Measurements from ENCODE around the gene DNAH3.
A peak's percentile ranks its signal among the peaks of the same experiment; 100 is the strongest.
"Not testable (repeated sequence)": the region's sequence is repeated elsewhere in the genome, so short reads cannot be mapped to it uniquely, and the experiment has no call there.

Gene DNAH3

DNA sequence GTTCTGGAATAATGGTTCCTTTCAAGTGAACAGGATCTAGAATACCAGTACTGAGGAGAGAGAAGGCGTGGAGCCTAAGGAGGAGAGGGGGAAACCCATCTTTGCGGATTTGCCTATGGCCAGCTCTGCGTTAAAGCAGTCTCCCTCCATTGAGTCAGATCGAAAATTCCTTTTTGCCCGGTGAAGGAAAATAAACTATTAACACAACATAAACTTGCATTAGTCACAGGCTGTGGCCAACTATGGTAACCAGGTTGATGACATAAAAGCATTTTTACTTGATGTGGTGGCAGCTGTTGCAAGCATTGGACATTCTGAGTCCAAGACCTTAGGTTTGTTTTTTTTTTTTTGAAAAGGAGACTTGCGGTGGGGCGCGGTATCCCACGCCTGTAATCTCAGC is 16.7 kb upstream of the DNAH3 start:
- DNase-seq: peak; percentile 68

DNA sequence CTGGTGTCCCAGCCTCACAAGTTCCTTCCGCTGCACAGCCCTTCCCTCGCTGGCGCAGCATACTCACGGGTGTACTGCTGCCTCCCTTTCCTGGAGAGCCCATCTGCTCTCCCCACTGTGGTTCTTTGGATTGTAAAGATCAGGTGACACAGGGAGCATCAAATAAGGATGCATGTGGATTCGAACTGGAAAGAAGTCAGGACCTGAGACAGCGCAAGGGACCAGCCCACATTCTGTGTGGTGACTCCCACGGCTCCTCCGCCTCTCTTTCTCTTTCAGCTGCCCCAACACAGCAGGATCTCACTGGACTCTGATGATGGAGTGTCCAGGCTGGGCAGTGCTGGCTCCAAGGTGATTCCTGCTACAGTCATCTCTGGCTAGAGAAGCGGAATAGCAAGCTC is 15.9 kb upstream of the DNAH3 start:
- DNase-seq: no peak

DNA sequence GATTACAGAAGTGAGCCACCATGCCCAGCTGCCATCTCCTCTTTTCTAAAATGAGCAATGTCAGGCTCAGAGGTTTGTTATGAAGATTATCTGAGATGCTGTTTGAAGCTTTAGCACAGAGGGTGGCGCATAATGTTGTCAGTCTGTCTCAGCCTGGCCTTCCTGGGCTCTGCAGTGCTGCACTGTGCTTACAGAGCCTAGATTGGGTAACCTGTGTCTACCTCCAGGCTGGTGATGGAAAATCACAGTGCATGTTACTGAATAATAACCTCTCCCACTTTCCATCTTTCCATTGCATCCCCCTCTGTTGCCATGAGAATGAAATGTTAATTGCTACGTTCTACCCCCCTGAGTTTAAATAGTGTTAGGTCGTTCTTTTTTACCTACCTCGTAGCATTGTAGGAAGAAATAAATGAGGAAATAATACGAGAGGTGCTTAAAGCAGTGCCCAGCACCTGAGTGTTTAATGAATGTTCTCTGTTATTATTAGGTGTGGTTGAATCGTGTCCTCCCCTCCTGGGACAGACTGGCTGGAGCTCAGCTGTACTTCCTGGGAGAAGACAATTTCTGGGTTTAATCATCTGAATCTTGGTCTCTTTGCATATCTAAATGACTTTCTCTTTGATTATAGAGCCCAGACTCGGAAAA is 14.0 kb upstream of the DNAH3 start:
- no peak for DNase-seq

DNA sequence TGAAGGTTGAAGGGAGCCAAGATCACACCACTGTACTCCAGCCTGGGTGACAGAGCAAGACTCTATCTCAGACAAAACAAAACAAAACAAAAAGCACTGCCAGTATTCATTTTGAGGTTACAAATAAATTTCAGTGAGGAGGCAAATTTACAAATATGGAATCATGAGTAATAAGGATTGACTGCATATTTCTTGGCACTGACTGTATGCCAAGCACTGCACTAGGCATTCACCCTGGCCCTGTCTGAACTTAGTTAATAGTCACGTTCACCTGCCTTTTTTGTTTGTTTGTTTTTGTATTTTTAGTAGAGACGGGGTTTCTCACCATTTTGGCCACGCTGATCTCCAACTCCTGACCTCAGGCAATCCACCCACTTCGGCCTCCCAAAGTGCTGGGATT is 12.9 kb upstream of the DNAH3 start:
- no peak for DNase-seq

DNA sequence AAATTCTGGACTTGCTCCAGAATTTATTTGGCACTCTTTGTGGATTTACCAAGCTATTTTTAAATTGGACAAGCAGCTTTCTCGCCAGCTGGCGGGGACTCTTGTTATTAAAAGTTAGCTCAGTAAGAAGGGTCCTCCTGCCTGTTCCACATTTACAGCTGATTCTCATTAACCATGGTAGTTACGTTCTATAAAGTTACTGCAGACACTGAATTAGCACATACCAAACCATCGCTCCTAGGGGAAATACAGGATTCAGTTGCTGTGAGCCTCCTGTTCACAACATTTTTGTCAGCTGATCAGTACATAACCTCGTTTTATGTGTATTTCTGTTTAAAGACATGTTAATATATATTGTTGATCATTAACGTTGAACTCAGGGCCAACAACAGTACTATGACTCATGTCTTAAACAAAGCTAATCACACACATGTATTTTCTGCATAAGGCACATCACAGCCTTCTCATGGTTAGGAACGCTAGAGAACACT is 12.1 kb upstream of the DNAH3 start:
- peak; percentile 64 for DNase-seq

DNA sequence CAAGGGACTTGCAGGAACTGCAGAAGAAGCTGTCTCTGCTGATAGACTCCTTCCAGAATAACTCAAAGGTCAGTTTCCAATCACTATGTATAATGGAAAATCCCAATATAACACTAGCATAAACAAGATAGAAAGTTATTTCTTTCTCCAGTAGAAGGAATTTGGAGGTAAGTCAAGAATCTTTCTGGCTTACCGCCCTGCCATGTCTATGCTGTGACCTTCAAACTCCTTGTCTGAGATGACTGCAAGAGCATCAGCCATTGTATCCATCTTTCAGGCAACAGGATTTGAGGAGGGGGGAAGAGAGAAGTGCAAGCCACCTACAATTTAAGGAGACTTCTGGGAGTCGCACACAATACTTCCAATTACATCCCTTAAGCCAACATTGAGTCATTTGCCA is 10.6 kb upstream of the DNAH3 start:
- no peak for DNase-seq

DNA sequence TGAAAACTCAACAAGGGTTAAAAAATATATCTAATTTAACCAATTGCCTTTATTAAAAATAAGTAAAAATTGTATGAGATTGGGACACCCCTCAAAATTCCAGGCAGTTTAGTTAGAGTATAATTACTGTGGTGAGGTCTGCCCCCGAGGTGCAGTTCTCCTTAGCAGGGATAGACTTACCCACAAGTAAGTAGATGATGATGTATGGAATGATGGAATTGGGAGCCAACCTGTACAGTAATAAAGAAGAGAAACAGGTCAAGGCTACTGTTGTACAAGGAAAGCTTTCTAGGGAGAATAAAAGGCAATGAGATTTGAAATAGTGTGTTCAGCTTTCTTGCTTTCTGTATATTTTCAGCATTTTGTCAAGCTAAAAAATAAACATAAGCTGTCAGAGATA is 9.6 kb upstream of the DNAH3 start:
- DNase-seq: no peak

DNA sequence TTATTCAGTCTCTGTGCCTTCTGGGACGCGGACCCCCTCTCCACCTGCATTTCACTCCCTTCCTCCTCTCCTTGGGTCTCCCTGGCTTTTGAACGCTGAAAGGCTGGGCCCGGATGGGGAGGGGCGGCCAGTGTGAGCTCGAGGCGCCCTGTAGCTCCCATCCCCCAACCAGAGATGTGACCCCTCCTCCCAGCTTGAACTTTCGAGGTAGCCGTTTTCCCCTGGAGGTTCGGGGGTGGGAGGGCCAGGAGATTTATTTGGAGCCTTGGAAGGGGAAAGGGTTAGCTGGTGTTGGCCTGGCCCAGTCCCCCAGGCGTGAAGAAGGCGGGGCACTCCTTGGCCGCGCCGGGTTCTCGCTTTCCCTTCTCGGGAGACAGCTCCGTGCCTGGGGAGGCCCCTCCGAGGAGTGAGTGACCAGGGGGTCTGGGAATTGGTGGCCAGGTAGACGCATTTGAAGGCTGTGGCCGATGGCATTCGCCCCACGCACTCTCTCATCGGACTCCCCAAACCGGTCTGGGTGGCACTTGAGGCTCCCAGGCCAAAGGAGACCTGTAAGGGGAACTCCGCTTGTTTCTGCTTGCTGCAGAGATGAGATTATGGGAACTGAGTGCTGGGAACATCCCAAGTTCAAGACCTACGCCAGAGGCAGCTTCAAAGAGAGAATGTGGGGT is 8.8 kb upstream of the DNAH3 start:
- DNase-seq: no peak

DNA sequence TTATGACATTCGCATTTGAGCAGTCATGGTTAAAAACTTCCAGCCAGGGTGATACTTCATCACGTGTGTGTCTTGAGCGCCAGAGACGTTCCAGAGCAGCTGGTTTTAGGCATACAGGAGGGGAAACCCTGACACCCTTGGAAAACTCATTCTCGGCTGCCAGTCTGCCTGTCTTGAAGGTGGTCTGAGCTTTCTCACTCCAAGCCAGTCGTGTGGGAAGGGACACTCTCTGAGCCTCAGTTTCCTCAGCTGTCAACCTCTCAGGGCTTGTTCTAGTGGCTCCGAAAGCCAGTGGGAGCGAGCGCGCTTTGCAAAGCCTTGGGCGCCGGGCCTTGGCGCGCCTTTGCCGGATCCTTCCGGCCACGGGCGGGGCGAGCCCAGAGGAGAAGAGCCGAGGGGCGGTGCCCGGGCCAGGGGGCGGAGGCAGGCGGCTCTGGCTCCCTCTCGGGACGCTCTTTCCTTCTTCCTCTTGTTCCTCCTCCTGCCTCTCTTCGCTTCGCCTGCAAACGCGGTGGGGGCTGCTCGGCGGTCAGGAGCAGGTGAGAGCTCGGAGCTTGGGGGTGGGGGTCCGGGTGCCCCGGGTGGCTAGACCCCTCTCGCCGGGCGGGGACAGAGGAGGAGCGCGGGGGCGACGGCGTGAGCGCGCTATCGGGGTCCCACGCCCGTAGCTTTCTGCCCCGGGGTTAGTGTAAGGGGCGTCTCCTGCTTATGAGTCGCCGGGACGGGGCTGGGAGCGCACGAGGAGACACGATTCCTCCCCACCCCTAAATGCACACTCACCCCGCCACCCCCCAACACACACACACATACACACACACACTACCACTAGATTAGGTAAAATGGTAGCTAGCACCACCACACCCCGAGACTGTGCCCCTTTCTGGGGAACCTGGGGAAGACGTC is 7.8 kb upstream of the DNAH3 start, which contains the start of gene LDAF1:
Gene LDAF1 (plus strand): TSS at position 467 of the 903 bp plus-strand sequence. CDS start 2,509 bp downstream, outside the sequence.
- peak; percentile 77 for DNase-seq

DNA sequence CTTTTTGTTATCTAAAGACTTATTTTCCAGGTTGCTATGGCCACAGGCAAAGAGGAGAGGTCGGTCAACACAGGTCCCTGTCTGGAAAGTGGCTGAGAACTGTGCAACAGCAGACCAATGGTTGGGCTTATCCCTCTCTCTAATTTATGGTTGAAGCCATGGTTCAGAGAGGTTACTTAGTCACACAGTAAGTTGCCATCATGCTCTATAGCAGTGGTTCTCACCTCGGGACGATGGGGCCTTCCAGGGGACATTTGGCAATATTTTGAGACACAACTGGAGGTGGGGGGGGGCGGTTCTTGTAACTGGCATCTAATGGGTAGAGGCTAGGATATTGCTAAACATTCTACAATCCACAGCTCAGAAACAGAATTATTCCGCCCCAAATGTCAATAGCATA is 7.0 kb upstream of the DNAH3 start:
- no peak for DNase-seq

DNA sequence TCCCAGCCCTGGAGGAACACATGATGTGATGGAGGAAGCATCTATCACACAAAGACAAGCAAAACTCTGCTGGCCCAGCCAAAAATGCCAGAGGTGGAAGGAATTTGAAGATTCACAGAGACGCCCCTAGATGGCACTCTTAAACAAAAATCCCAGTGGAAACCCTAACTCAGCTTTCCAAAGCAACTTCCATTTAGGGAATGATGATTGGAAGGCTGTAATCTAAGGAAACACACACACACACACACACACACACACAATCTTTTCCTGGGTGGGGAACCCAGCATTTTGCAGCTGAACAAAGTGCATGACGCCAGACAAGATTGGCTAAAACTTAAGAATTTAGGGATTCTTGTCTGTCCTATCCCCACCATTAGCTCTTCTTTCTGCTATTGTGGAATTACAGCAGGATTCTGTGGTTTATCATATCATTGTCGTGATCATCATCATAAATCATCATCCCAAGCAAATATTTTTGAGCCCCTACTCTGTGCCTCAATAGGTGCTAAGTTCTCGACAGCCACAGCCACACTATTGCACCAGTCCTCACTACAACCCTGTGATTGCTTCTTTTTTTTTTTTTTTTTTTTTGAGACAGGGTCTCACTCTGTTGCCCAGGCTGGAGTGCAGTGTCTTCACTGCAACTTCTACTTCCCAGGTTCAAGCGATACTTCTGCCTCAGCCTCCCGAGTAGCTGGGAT is 6.3 kb upstream of the DNAH3 start:
- peak; percentile 88 for DNase-seq

DNA sequence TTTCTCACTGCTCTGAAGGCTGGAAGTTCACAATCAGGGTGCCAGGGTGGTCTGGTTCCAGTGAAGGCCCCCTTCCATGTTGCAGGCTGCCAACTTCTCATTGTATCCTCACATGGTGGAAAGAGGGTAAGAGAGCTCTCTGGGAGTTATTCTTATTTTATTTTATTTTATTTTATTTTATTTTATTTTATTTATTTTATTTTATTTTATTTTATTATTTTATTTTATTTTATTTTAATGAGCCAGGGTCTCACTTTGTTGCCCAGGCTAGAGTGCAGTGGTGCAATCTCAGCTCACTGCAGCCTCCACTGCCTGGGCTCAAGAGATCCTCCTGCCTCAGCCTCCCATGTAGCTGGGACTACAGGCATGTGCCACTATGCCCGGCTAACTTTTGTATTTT is 5.4 kb upstream of the DNAH3 start:
- DNase-seq: not testable (repeated sequence)

DNA sequence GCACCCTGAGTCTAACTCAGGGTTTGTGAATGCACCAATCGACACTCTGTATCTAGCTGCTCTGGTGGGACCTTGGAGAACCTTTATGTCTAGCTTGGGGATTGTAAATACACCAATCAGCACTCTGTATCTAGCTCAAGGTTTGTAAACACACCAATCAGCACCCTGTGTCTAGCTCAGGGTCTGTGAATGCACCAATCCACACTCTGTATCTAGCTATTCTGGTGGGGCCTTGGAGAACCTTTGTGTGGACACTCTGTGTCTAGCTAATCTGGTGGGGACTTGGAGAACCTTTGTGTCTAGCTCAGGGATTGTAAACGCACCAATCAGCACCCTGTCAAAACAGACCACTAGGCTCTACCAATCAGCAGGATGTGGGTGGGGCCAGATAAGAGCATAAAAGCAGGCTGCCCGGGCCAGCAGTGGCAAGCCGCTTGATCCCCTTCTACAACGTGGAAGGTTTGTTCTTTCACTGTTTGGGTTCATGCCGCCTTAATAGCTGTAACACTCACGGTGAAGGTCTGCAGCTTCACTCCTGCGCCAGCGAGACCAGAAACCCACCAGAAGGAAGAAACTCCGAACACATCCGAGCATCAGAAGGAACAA is 2.6 kb upstream of the DNAH3 start:
- DNase-seq: not testable (repeated sequence)

DNA sequence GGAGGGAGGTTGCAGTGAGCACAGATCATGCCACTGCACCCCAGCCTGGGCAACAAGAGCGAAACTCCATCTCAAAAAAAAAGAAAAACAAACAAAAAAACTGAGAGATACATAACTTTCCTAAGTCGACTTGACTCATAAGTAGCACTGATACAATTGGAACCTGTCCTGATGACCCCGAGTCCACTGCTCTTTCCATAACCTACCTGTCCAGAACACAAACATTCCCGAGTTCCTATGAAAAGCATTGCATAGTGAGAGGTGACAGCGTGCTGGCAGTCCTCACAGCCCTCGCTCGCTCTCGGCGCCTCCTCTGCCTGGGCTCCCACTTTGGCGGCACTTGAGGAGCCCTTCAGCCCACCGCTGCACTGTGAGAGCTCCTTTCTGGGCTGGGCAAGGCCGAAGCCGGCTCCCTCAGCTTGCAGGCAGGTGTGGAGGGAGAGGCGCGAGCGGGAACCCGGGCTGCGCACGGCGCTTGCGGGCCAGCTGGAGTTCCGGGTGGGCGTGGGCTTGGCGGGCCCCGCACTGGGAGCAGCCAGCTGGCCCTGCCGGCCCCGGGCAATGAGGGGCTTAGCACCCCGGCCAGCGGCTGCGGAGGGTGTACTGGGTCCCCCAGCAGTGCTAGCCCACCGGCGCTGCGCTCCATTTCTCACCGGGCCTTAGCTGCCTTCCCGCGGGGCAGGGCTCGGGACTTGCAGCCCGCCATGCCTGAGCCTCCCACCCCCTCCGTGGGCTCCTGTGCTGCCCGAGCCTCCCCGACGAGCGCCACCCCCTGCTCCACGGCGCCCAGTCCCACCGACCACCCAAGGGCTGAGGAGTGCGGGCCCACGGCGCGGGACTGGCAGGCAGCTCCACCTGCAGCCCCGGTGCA is 1.7 kb upstream of the DNAH3 start:
- not testable (repeated sequence) for DNase-seq

DNA sequence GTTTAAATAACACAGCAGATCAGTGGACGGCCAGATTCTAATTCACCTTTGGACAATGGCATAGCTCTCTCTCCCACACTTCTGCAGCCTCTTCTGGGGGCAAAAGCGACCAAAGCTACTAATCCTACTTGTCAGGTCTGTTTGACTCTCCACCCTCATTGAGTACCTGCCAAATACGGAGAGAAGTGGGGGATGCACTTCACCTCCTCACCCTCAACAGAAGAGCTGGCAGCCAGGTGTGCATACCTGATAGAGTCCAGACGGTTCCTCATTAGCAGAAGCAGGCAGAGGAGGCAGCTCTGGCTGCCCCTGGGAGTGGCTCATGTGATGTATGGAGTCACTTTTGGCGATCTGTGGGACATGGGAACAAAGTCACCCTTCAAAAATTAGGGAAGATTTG is 4.9 kb downstream of the DNAH3 start:
- DNase-seq: no peak

DNA sequence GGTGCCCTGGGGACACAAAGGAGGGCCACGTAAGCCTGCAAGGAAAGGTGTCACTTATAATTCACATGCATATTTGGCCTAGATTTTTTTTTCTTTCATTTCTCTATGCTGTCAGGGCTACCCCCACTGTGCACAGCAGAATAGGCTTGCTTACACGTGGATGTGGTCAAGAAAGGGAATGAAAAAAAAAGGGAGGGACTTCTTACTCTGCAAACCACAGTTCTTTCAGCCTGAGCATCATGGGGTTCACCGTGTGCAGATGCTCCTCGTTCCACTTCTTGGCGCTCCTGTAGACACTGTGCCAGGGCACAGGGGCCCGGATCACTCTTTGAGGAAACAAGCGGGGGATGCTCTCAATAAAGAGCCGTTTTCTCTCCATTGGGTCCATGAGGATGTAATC is 16.6 kb downstream of the DNAH3 start:
- DNase-seq: no peak

DNA sequence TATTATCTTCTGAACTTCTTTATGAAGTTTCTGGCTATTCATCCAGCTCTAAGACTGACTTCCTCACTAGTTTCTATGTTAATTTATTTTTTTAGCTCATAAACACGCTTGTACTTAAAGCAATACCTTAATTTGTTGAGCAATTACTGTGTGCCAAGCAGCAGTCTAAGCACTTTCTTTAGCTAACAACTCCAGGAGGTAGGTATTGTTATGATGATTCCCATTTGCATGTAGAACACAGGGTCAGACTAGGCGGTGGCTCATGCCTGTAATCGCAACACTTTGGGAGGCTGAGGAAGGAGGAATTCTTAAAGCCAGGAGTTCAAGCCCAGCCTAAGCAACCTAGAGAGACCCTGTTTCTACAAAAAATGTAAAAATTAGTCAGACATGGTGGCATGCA is 19.8 kb downstream of the DNAH3 start:
- no peak for DNase-seq

DNA sequence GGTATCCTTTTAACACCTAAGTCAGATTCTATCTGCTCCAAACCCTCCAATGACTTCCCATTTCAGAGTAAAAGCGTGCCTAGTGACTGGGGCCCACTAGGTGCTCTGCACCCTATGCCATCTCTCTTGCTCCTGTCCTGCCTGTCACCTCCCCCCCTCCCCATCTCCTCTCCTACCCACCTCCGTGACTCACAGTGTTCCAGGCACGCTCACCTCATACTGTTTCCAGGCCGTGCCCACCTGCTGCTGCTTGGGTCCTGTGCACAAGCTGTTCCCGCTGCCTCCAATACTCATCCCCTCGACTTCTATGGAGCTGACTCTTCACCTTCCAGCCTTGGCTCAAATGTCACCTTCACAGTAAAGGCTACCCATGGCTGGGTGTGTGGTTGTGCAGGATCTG is 21.7 kb downstream of the DNAH3 start:
- no peak for DNase-seq

DNA sequence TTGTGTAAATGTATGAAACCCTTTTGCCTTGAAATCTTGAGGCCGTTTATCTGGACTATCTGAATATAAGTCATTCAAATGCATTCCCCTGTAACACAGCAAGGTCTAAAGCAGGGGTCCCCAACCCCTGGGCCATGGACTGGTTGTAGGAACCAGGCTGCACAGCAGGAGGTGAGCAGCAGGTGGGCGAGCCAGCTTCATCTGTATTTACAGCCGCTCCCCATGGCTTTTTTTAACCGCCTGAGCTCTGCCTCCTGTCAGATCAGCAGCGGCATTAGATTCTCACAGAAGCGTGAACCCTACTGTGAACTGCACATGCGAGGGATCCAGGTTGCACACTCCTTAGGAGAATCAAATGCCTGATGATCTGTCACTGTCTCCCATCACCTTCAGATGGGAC is 24.1 kb downstream of the DNAH3 start:
- no peak for DNase-seq

DNA sequence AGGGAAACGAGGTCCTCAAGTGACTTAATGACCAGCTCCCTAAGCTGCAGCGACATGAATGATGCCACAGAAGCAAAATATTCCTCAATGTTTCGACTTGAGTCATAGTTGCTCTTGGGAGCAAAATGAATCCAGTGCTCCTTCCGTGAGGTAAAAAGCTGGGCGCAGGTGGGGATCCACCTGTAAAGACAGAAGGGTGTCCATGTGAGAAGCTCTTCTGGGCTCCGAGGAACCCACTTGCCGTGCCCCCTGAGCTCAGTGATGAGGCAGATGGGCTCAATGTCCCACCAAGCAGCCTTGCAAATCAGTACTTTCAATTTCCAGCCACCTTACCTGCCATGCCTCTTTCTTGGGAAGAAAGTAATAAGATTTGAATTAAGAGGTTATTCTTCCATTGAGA is 25.5 kb downstream of the DNAH3 start:
- no peak for DNase-seq

DNA sequence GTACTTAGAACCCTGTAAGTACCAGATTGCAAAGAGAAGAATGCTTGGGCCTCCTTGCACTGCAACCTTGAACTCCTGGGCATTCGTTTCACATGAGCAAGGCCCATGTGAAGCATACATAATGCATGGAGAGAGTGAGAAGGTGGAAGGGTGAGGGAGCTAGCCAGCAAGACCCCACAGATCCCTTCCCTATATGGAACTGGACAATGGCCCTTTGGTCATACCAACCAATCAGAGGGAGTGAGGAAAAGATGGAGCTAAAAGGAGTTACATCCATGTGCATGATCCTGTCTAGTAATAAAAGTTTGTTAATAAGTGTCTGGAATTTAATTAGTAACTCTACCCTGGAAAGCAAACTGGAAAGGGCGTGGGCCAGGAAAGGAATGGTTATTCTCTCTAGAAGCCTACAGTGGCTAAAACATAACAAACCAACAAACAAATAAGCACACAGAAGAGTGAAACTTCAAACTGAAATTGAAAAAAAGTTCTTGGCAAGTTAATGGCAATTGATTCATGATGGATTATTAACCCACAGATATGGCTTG is 29.6 kb downstream of the DNAH3 start:
- DNase-seq: no peak

Data from fibroblast of skin of scalp (primary cell).